Subcutaneous abdominal adipose tissue (tissue), 5 donors: ENCODE data around the gene ZFP91.

ENCODE experiments used
- H3K27ac ChIP-seq: one replicate; pipeline ENCODE4 v1.7.0; 2013; ENCODE audit warnings: low read depth, mild to moderate bottlenecking, inconsistent platforms, low read length, moderate library complexity
- H3K27me3 ChIP-seq, 5 donors: one replicate each; pipeline ENCODE4 v1.7.0; 2013; ENCODE audit warnings: low read length in 5 of 5, inconsistent platforms in 1 of 5; ENCODE audit not compliant: control insufficient read depth in 5 of 5, insufficient read depth in 4 of 5
- H3K36me3 ChIP-seq, 5 donors: one replicate each; pipeline ENCODE4 v1.7.0; 2013; ENCODE audit warnings: low read length in 5 of 5; ENCODE audit not compliant: control insufficient read depth in 5 of 5, insufficient read depth in 5 of 5
- H3K4me1 ChIP-seq, 5 donors: one replicate each; pipeline ENCODE4 v1.7.0; 2013; ENCODE audit warnings: low read length in 5 of 5, mild to moderate bottlenecking in 3 of 5, moderate library complexity in 1 of 5; ENCODE audit not compliant: control insufficient read depth in 5 of 5, insufficient read depth in 5 of 5
- H3K4me3 ChIP-seq, 5 donors: one replicate each; pipeline ENCODE4 v1.7.0; 2013; ENCODE audit warnings: low read length in 5 of 5, low read depth in 1 of 5
- H3K9ac ChIP-seq, 5 donors: one replicate each; pipeline ENCODE4 v1.7.0; 2013; ENCODE audit warnings: low read length in 5 of 5, mild to moderate bottlenecking in 4 of 5, moderate library complexity in 3 of 5
- H3K9me3 ChIP-seq, 5 donors: one replicate each; pipeline ENCODE4 v1.7.0; 2013; ENCODE audit warnings: low read length in 5 of 5; ENCODE audit not compliant: control insufficient read depth in 5 of 5
- donor health status: healthy.
- donor health status: healthy.
- donor health status: healthy.
- donor health status: healthy.
- donor health status: healthy.

Gene ZFP91

DNA sequence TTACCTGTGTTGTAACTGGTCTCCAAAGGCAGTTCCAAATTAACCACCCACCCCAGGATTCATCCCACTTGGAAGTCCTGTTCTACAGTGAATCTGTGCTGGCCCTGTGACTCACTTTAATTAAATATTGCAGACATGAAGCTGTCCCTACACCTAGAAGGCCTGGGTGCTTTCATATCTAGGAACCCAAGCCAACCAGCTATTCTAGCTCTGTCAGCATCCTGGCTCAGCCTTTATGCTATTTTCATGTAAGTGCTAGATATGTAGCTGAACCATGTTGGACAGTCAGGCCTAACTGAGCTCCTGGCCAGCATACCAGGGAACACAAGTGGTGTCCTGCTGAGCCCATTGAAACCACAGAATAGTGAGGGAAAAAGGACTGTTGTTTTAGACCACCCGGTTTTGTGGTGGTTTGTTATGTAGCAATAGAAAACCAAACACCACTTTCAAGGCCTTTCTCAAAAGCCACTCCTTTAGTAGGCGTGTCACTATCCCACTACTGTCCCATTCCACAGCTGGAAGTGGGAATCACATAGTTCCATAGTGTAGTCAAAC is 73.9 kb downstream of the ZFP91 start:
- Histone ChIP-seq H3K9me3 (peaks cover 0 to 2% (median 0%) of the 10 kb centered on the region in 5 donors), H3K4me3 (no peak overlapping the region), H3K4me1 (peaks cover 0 to 4% (median 3%) of the 10 kb centered on the region in 5 donors), H3K27ac (no peak overlapping the region), H3K36me3 (no peaks in the 10 kb centered on the region), H3K27me3 (no peaks in the 10 kb centered on the region), H3K9ac (peak overlapping the region in 1 of 5 donors; percentile 6)

DNA sequence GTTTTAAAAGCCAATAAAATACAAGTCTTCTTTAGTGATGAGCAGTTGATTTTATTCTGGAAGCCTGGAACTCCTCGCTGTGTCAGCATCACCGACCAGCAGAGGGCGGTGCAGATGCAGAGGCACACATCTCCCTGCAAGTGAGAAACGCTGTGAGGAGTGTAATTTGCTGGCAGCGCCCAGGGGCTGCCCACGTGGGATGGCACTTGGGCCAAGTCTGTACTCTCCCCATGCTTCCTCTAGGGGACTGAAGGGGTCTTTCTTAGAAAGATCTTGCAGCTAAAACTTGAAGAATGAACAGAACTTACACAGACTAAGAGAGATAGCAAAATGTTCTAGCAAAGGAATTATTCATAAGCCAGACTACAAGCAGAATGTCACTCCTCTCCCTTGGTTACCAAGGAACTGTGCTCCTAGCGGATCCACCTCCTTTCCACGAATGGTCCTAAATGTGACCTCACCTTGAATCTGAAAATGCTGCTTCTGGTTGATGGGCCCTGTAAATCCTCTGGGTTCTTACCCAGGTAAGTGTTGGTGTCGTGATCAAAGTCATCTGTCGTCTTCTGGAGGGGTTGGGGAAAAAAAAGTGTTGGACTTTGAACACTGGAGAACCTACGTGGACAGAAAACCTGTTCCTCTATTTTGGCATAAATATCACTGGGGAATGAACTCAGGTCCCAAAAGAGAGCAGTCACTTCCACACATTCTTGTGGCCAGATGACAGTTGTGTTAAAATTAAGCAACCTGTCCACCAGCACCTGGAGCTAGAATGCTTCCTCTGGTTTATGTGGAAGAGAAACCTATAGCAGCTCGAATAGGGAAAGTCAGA is 75.4 kb downstream of the ZFP91 start:
- Histone ChIP-seq H3K27me3 (no peaks in the 10 kb centered on the region), H3K27ac (no peak overlapping the region), H3K36me3 (no peaks in the 10 kb centered on the region), H3K4me1 (peaks cover 0 to 4% (median 3%) of the 10 kb centered on the region in 5 donors), H3K4me3 (no peak overlapping the region), H3K9me3 (peaks cover 0 to 2% (median 0%) of the 10 kb centered on the region in 5 donors), H3K9ac (no peak overlapping the region)

DNA sequence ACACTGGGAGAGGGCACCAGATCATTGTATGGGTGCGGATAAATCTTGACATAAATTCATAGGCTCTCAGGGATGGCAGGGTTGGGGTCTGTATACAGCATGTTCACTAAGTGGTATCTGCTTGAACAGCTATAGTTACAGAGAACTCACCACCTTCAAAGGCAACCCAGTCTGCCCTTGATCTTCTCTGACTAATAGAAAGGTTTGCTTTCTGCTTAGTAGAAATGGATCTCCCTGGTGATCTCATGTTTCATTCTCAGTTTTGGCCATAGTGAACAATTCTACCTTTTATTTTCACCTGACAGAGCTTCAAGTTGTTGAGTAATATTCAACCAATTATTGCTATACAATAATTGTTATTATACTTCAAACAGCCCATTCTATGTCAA is 76.0 kb downstream of the ZFP91 start:
- H3K9ac ChIP-seq: no peak overlapping the region
- peaks cover 0 to 2% (median 0%) of the 10 kb centered on the region in 5 donors for H3K9me3 ChIP-seq
- H3K36me3 ChIP-seq: no peaks in the 10 kb centered on the region
- no peak overlapping the region for H3K4me3 ChIP-seq
- no peaks in the 10 kb centered on the region for H3K27me3 ChIP-seq
- H3K4me1 ChIP-seq: peaks cover 0 to 4% (median 3%) of the 10 kb centered on the region in 5 donors
- no peak overlapping the region for H3K27ac ChIP-seq

DNA sequence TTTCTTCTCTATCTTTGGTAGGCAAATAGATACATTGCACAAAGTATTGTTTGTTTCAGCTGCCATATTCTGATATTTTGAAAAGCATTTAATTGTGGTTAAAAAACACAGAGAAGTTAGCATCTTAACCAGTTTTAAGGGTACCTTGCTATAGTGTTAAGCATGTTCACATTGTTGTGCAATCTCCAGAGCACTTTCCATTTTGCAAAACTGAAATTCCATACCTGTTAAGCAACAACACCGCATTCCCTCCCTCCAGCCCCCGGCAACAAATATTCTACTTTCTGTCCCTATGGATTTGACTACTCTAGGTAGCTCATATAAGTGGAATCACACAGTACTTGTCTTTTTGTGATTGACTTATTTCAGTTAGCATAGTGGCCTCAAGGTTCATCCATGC is 77.5 kb downstream of the ZFP91 start:
- Histone ChIP-seq H3K9ac (no peak overlapping the region), H3K27me3 (no peaks in the 10 kb centered on the region), H3K4me1 (peaks cover 0 to 4% (median 3%) of the 10 kb centered on the region in 5 donors), H3K9me3 (no peaks in the 10 kb centered on the region), H3K36me3 (no peaks in the 10 kb centered on the region), H3K27ac (no peak overlapping the region), H3K4me3 (no peak overlapping the region)

DNA sequence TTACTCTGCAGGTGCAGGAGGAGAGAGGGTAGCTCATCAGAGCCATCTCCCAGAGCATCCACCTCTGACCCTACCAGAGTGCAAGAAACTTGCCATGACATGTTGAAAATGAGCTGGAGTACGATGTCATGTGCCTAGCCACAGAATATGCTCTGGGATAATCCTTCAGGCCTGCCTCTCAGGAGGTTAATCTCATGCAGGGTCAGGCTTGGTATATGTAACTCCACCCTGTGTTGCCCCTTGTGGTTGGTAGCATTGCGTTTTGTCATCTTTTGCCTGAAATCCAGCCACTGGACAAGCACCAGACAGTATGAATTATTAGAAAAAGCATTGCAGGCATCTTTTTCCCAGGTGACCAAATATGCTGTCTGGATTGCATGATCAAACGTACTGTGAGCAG is 79.8 kb downstream of the ZFP91 start:
- Histone ChIP-seq H3K4me1 (peaks cover 0 to 4% (median 3%) of the 10 kb centered on the region in 5 donors), H3K9ac (no peak overlapping the region), H3K27me3 (no peaks in the 10 kb centered on the region), H3K36me3 (no peaks in the 10 kb centered on the region), H3K27ac (no peak overlapping the region), H3K9me3 (no peaks in the 10 kb centered on the region), H3K4me3 (no peak overlapping the region)

DNA sequence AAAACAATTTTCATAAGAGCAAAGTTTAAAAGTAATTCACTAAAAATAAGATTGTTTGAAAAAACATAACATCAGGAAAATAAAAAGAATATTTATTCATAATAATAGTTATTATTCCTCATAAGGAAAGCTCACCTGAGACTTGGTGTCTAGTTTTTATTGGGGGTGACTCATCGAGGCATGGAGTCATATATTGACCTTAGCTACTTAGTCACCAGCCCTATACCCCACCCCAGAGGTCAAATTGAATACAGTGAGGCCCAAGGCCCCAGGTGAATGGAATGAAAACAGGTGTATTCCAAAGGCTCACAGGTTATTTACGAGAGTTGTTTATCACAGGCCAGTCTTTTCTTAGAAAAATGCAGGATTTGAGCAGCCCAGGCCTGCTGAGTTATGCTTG is 80.5 kb downstream of the ZFP91 start:
- Histone ChIP-seq H3K9me3 (no peaks in the 10 kb centered on the region), H3K4me1 (peaks cover 0 to under 1% (median 0%) of the 10 kb centered on the region in 5 donors), H3K27ac (no peak overlapping the region), H3K27me3 (no peaks in the 10 kb centered on the region), H3K9ac (no peak overlapping the region), H3K4me3 (no peak overlapping the region), H3K36me3 (no peaks in the 10 kb centered on the region)

DNA sequence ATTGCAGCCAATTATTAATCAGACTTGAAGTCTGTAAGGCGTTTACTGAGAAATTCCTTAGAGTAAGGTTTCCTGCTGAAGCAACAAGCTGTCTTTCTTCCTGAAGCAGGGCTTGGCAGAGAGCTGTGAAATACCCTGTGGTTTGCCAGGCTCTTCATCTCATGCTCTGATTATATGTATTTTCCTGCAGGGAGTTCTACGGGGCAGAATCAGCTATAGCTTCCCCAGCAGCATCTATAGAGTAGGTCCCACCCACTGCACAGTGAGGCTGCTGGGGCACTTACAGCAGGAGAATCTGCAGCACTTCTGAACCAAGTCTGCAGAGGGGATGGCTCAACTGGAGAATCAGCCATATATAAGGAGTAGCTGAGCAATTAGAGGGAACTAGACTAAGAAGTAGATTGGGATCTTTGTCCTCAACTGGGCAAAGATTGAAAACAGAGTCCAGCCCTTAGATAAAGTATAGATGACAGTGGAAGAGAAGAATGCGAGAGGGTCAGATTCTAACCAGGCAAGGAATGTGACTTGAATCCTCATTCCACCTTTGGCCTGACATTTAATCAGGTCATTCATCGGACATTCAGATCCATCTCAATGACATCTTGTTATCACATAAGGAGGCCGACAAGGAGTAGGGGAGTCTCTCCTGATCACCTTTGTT is 81.2 kb downstream of the ZFP91 start:
- Histone ChIP-seq H3K36me3 (no peaks in the 10 kb centered on the region), H3K4me1 (no peaks in the 10 kb centered on the region), H3K4me3 (no peak overlapping the region), H3K27ac (no peak overlapping the region), H3K9me3 (no peaks in the 10 kb centered on the region), H3K9ac (no peak overlapping the region), H3K27me3 (no peaks in the 10 kb centered on the region)
